B cell (primary cell): ENCODE data around the gene TCAP. TPM values are rescaled to one million over a fixed set of nuclear protein-coding genes. Genes with fewer than 3 reads are reported as not detected.

Source experiments
- ATAC-seq: fragments of 200-7000 bp; cut with Tn5 transposase; one replicate; pipeline ENCODE4 v1.10.0; 2021; ENCODE audit warnings: low read depth, mild to moderate bottlenecking, moderate number of reproducible peaks, moderate library complexity
- CTCF ChIA-PET: fragments of 350-600 bp; sonication (Branson Sonifier 250); formaldehyde crosslinking; loops from one replicate; lab custom pipeline; 2021; ENCODE audit warnings: antibody characterized with exemption, inconsistent platforms; lab: Charles Lee
- POLR2A ChIA-PET: fragments of 350-600 bp; sonication (Branson Sonifier 250); formaldehyde crosslinking; loops from one replicate; lab custom pipeline; 2021; ENCODE audit warnings: antibody characterized with exemption; lab: Charles Lee
- DNase-seq: peaks from one replicate; pipeline ENCODE4 v3.0.0; 2013
- H2AFZ ChIP-seq: 2 replicates; pipeline ENCODE4 v1.6.1; 2012; ENCODE audit warnings: mild to moderate bottlenecking, low read depth, low read length; ENCODE audit not compliant: insufficient read depth, poor library complexity, severe bottlenecking
- H3K27ac ChIP-seq, 2 donors: 1 replicate in 1 of 2; 2 replicates in 1 of 2; pipeline ENCODE4 v1.5.1; 2012 to 2013; ENCODE audit warnings: low read length in 2 of 2, mild to moderate bottlenecking in 2 of 2, moderate library complexity in 1 of 2
- H3K27me3 ChIP-seq, 4 experiments: fragments of 200-600 bp in 1 of 4; sonication (generic) in 1 of 4; replicated peaks in 1 of 4; 1 replicate in 2 of 4; 2 replicates in 2 of 4; pipeline versions ENCODE4 v1.6.1 to v1.7.0; 2013 to 2016; ENCODE audit warnings: low read length in 3 of 4, mild to moderate bottlenecking in 2 of 4, mixed read lengths in 1 of 4, moderate library complexity in 1 of 4; ENCODE audit not compliant: insufficient read depth in 4 of 4, control insufficient read depth in 3 of 4; ENCODE audit errors: control extremely low read depth in 1 of 4
- H3K36me3 ChIP-seq, 2 experiments: replicated peaks in 1 of 2; 1 replicate in 1 of 2; 2 replicates in 1 of 2; pipeline versions ENCODE4 v1.6.1 to v1.7.1; 2013; ENCODE audit warnings: low read length in 1 of 2; ENCODE audit not compliant: insufficient read depth in 2 of 2, control insufficient read depth in 1 of 2; ENCODE audit errors: control extremely low read depth in 1 of 2, extremely low read depth in 1 of 2
- H3K4me1 ChIP-seq, 2 donors: fragments of 200-600 bp in 1 of 2; sonication (generic) in 1 of 2; 1 replicate in 1 of 2; 2 replicates in 1 of 2; pipeline versions ENCODE4 v1.5.1 to v1.6.1; 2013 to 2017; ENCODE audit warnings: low read length in 2 of 2; ENCODE audit not compliant: control insufficient read depth in 2 of 2, insufficient read depth in 2 of 2
- H3K4me2 ChIP-seq: replicated peaks from 2 replicates; pipeline ENCODE3; 2012; ENCODE audit warnings: mild to moderate bottlenecking, low read depth, low read length; ENCODE audit not compliant: poor library complexity, severe bottlenecking
- H3K4me3 ChIP-seq, 5 experiments: fragments of 200-600 bp in 1 of 5; sonication (generic) in 1 of 5; 1 replicate in 3 of 5; 2 replicates in 2 of 5; pipeline versions ENCODE4 v1.5.1 to v1.7.0; 2011 to 2016; ENCODE audit warnings: low read length in 4 of 5, mild to moderate bottlenecking in 4 of 5, low read depth in 2 of 5, control low read depth in 1 of 5, moderate library complexity in 1 of 5; ENCODE audit not compliant: insufficient read depth in 1 of 5; ENCODE audit errors: control extremely low read depth in 1 of 5, extremely low read depth in 1 of 5
- H3K79me2 ChIP-seq: fragments of 200-600 bp; sonication (generic); one replicate; pipeline ENCODE4 v1.6.0; 2016; ENCODE audit warnings: low read length; ENCODE audit not compliant: control insufficient read depth, insufficient read depth
- H3K9ac ChIP-seq: fragments of 200-600 bp; sonication (generic); 2 replicates; pipeline ENCODE4 v1.6.1; 2017; ENCODE audit warnings: mild to moderate bottlenecking, low read length, moderate library complexity
- H3K9me3 ChIP-seq, 3 donors: one replicate each; pipeline versions ENCODE4 v1.6.1 to v1.7.1; 2013; ENCODE audit warnings: low read length in 2 of 3; ENCODE audit not compliant: control insufficient read depth in 2 of 3, insufficient read depth in 1 of 3; ENCODE audit errors: control extremely low read depth in 1 of 3
- H4K20me1 ChIP-seq: 2 replicates; pipeline ENCODE4 v1.6.0; 2012; ENCODE audit warnings: mild to moderate bottlenecking, low read length; ENCODE audit not compliant: insufficient read depth, control insufficient read depth, poor library complexity, severe bottlenecking
- H3K27ac Mint-ChIP-seq: one replicate; pipeline ENCODE4 v1.8.0; 2021; ENCODE audit warnings: mixed read lengths
- H3K27me3 Mint-ChIP-seq: one replicate; pipeline ENCODE4 v1.8.0; 2021; ENCODE audit warnings: mixed read lengths
- H3K4me1 Mint-ChIP-seq: one replicate; pipeline ENCODE4 v1.8.0; 2021; ENCODE audit warnings: mixed read lengths
- H3K4me3 Mint-ChIP-seq: one replicate; pipeline ENCODE4 v1.8.0; 2021; ENCODE audit warnings: mixed read lengths
- H3K9me3 Mint-ChIP-seq: one replicate; pipeline ENCODE4 v1.8.0; 2022; ENCODE audit warnings: mixed read lengths; ENCODE audit not compliant: insufficient read depth
- EZH2 ChIP-seq: IDR thresholded peaks from 2 replicates; pipeline ENCODE4 v1.6.1; 2012; ENCODE audit warnings: borderline replicate concordance, low read depth, mild to moderate bottlenecking, moderate library complexity, low read length; ENCODE audit not compliant: insufficient read depth, poor library complexity, severe bottlenecking
- WGBS: methylation state at CpG from one replicate; pipeline ENCODE4 v1.1.5; 2013; ENCODE audit warnings: missing lambda C conversion rate; ENCODE audit not compliant: insufficient coverage; 5-methylcytosine and 5-hydroxymethylcytosine counted together
- intact Hi-C: fragments of 100-400 bp; cut with micrococcal nuclease; formaldehyde crosslinking; loops from one replicate; pipeline ENCODE4 v1.10.0; 2022
- polyA plus RNA-seq: library from polyadenylated mRNA; depleted of rRNA; stranded (reverse); fragments of >200 nt; gene quantifications from 2 replicates; pipeline ENCODE4 v1.2.3, GENCODE V29; 2012
- total RNA-seq, 2 donors: library from RNA; stranded (reverse); fragments of 120-200 nt in 1 of 2; gene quantifications; 1 replicate in 1 of 2; 2 replicates in 1 of 2; pipeline versions ENCODE4 v1.2.3 to v1.2.4, GENCODE V29; 2013 to 2022
- TF ChIP-seq, protein P1 (sequence below): fragments of 200-600 bp; IDR thresholded peaks from one replicate; pipeline ENCODE4 v1.8.0; 2022; ENCODE audit warnings: antibody characterized with exemption, mild to moderate bottlenecking

The TCAP gene
- total and polyA plus RNA-seq, 2 donors (not counting 1 experiment from before 2014, with no cell fraction given), result 3.8 to 5.1 TPM

DNA sequence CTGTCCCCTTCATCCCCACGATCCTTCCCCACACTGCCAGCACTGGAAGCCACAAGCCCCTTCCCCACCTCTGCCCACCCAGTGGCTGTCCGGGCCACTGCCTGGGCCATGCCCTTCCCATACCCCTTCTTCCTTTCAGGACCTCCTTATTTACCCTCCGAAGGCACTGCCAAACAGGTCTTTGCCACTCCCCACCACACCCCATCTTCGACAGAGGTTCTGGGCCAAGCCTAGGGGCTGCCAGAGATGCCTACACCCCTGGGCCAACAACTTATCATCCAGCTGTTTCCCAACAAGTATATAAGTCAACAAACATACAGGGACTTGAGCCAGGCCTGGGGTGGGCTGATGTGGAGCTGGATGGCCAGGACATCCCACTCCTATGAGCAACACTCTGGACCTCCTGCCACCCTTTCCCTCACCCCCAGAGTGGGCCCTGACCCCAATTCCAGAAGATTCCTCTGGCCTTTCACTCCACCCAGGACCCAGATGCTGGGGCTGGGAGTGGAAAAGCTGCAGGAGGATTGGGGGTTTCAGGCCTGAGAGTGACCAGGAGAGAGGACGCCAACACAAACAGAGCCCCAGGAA, 39.9 kb upstream of the TCAP start:
- Mint-ChIP-seq H3K4me3 (peak overlapping the region; percentile 47), H3K4me1 (peaks cover 40% of the 10 kb centered on the region), H3K27ac (no peak overlapping the region), H3K9me3 (no peaks in the 10 kb centered on the region), H3K27me3 (peaks cover 18% of the 10 kb centered on the region)
- peaks cover 7% of the 10 kb centered on the region for H3K79me2 ChIP-seq
- intact Hi-C loops, result no loop called here
- TF ChIP-seq, protein P1, sequence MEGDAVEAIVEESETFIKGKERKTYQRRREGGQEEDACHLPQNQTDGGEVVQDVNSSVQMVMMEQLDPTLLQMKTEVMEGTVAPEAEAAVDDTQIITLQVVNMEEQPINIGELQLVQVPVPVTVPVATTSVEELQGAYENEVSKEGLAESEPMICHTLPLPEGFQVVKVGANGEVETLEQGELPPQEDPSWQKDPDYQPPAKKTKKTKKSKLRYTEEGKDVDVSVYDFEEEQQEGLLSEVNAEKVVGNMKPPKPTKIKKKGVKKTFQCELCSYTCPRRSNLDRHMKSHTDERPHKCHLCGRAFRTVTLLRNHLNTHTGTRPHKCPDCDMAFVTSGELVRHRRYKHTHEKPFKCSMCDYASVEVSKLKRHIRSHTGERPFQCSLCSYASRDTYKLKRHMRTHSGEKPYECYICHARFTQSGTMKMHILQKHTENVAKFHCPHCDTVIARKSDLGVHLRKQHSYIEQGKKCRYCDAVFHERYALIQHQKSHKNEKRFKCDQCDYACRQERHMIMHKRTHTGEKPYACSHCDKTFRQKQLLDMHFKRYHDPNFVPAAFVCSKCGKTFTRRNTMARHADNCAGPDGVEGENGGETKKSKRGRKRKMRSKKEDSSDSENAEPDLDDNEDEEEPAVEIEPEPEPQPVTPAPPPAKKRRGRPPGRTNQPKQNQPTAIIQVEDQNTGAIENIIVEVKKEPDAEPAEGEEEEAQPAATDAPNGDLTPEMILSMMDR, result no peak
- no peak overlapping the region for H3K9ac ChIP-seq
- DNase-seq, result no peak
- H3K27me3 ChIP-seq, result peaks cover 0 to 57% (median 17%) of the 10 kb centered on the region in 4 experiments
- H3K9me3 ChIP-seq, result no peaks in the 10 kb centered on the region
- ChIA-PET CTCF (interaction anchor here (1.0 to 13.0 kb wide), 10 partner anchors 7 to 105 kb away, joined by 3 to 262 read pairs (median 5); partner anchors contain the start of genes MIEN1, PNMT, STARD3 and TCAP), POLR2A (interaction anchor here (0.9 to 1.0 kb wide), 2 partner anchors 63 to 150 kb away, joined by 4 to 5 read pairs; no protein-coding TSS in a partner anchor)
- peaks cover 33 to 41% of the 10 kb centered on the region in 2 donors for H3K4me1 ChIP-seq
- ATAC-seq, result no peak
- no peak overlapping the region for H3K4me2 ChIP-seq
- 96% methylated on average over 4 of the region's 5 CpGs for WGBS
- no peaks in the 10 kb centered on the region for H3K36me3 ChIP-seq
- H3K4me3 ChIP-seq, result no peak overlapping the region
- no peaks in the 10 kb centered on the region for H4K20me1 ChIP-seq
- no peak overlapping the region for H3K27ac ChIP-seq
- H2AFZ ChIP-seq, result no peak overlapping the region

DNA sequence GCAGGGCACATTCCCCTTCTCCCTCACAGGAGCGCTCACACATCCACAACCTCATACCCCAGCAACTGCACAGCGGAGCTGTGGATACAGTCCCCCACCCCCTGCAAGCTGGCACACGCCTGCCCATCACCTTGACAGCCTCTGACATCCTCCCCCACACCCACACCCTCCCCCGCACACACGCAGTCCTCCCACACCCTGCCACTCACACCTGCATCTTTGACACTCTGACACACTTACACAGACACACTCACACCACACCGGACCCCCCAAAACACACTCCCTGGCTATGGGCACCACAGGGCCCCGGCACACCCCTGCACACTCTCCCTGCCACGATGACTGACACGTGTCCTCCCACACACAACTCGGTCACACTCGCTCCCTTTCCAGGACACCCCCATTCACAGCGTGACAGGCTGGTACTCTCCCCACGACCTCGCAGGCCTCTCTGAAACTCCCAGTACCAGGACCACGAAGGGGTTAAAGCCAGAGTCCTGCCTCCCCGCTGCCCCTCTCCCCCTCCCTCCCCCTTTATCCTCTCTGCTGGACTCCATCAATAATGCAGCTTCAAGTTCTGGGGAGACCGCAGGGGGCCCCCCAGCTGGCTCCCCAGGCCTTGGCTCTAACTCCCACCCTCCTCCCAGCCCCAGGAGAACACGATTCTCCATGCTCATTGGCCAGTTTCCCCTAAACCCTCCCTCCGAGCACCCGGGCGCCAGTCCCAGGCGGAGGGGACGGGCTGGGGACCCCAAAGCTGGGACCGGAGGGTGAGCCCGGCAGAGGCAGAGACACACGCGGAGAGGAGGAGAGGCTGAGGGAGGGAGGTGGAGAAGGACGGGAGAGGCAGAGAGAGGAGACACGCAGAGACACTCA, 38.7 kb upstream of the TCAP start, which contains the start of gene PPP1R1B:
TSS of gene PPP1R1B (plus strand) at position 782 of the 876 bp plus-strand sequence. CDS start 441 bp downstream, outside the sequence.
- Mint-ChIP-seq H3K9me3 (no peaks in the 10 kb centered on the region), H3K27me3 (peaks cover 24% of the 10 kb centered on the region), H3K27ac (peak within 1 kb of the TSS; percentile 32), H3K4me1 (peaks cover 40% of the 10 kb centered on the region), H3K4me3 (peak within 1 kb of the TSS; percentile 68)
- ChIA-PET CTCF (interaction anchor here (1.0 to 13.0 kb wide), 8 partner anchors 6 to 76 kb away, joined by 3 to 262 read pairs (median 34); partner anchors contain the start of genes PNMT, STARD3 and TCAP), POLR2A (interaction anchor here (0.5 to 0.9 kb wide), 2 partner anchors 64 to 71 kb away, joined by 5 read pairs; no protein-coding TSS in a partner anchor)
- Histone ChIP-seq H3K27me3 (peaks cover 0 to 60% (median 17%) of the 10 kb centered on the region in 4 experiments), H3K27ac (no peak within 1 kb of the TSS), H3K36me3 (no peaks in the 10 kb centered on the region), H3K4me3 (peak within 1 kb of the TSS in 4 of 5 experiments; percentile 28 to 37 (median 34)), H3K9ac (peak within 1 kb of the TSS; percentile 41), H3K4me1 (peaks cover 33 to 39% of the 10 kb centered on the region in 2 donors), H3K9me3 (no peaks in the 10 kb centered on the region), H3K79me2 (peaks cover 7% of the 10 kb centered on the region), H2AFZ (peak within 1 kb of the TSS; percentile 65), H3K4me2 (peak within 1 kb of the TSS; percentile 86), H4K20me1 (no peaks in the 10 kb centered on the region)
- TF ChIP-seq, protein P1, result no peak
- TF ChIP-seq EZH2, result no peak
- DNase-seq, result no peak
- ATAC-seq, result no peak
- WGBS, result 31% methylated on average over 23 of the region's 29 CpGs
- intact Hi-C loops, result no loop called here
